CD4-positive, CD25-positive, alpha-beta regulatory T cell (primary cell): ENCODE measurements around the gene PAFAH1B2. TPM values are rescaled to one million over a fixed set of nuclear protein-coding genes. Genes with fewer than 3 reads are reported as not detected.

Source experiments
- ATAC-seq, 2 donors: fragments of 150-1000 bp; cut with Tn5 transposase; one replicate each; pipeline ENCODE4 v1.10.0; 2021; ENCODE audit warnings: low read depth in 2 of 2, moderate number of reproducible peaks in 2 of 2, moderate library complexity in 1 of 2
- DNase-seq, 3 donors: peaks; one replicate each; pipeline versions ENCODE4 v3.0.0 to v3.0.0-alpha.2; 2012 to 2022; ENCODE audit warnings: mixed read lengths in 1 of 3
- H3K27ac ChIP-seq: one replicate; pipeline ENCODE4 v1.7.0; 2013; ENCODE audit warnings: mild to moderate bottlenecking, low read length; ENCODE audit not compliant: insufficient read depth, poor library complexity, severe bottlenecking
- H3K27me3 ChIP-seq: one replicate; pipeline ENCODE4 v1.7.0; 2013; ENCODE audit warnings: low read length; ENCODE audit not compliant: control insufficient read depth, insufficient read depth
- H3K36me3 ChIP-seq: one replicate; pipeline ENCODE4 v1.7.0; 2013; ENCODE audit warnings: mild to moderate bottlenecking, low read length, moderate library complexity; ENCODE audit not compliant: control insufficient read depth, insufficient read depth
- H3K4me1 ChIP-seq: 2 replicates; pipeline ENCODE4 v1.7.0; 2013; ENCODE audit warnings: mild to moderate bottlenecking, low read length; ENCODE audit not compliant: insufficient read depth, control insufficient read depth, poor library complexity, severe bottlenecking
- H3K4me3 ChIP-seq: one replicate; pipeline ENCODE4 v1.7.0; 2013; ENCODE audit warnings: low read depth, mild to moderate bottlenecking, low read length, moderate library complexity
- H3K9me3 ChIP-seq, 2 experiments: 1 replicate in 1 of 2; 2 replicates in 1 of 2; pipeline ENCODE4 v1.7.0; 2013; ENCODE audit warnings: low read length in 2 of 2, mild to moderate bottlenecking in 1 of 2, moderate library complexity in 1 of 2; ENCODE audit not compliant: control insufficient read depth in 2 of 2
- H3K27ac Mint-ChIP-seq, 3 donors: one replicate each; pipeline ENCODE4 v1.8.0; 2020 to 2022; ENCODE audit warnings: mild to moderate bottlenecking in 3 of 3, mixed read lengths in 3 of 3, moderate library complexity in 2 of 3
- H3K27me3 Mint-ChIP-seq: one replicate; pipeline ENCODE4 v1.8.0; 2022; ENCODE audit warnings: mild to moderate bottlenecking, mixed read lengths
- H3K36me3 Mint-ChIP-seq: one replicate; pipeline ENCODE4 v1.8.0; 2020; ENCODE audit warnings: mixed read lengths
- H3K4me1 Mint-ChIP-seq, 4 donors: one replicate each; pipeline ENCODE4 v1.8.0; 2020 to 2022; ENCODE audit warnings: mixed read lengths in 4 of 4, mild to moderate bottlenecking in 1 of 4
- H3K4me3 Mint-ChIP-seq, 4 donors: one replicate each; pipeline ENCODE4 v1.8.0; 2020 to 2022; ENCODE audit warnings: mild to moderate bottlenecking in 4 of 4, mixed read lengths in 4 of 4, moderate library complexity in 3 of 4
- H3K9me3 Mint-ChIP-seq, 7 donors: one replicate each; pipeline ENCODE4 v1.8.0; 2020 to 2022; ENCODE audit warnings: mixed read lengths in 7 of 7, mild to moderate bottlenecking in 3 of 7, moderate library complexity in 2 of 7
- polyA plus RNA-seq, 4 donors: library from polyadenylated mRNA; unstranded; fragments of 300-500 nt; fragmentation: Illumina TruSeq; gene quantifications; one replicate each; pipeline ENCODE4 v1.2.3, GENCODE V29; 2021
- total RNA-seq: library from RNA; stranded (reverse); gene quantifications from one replicate; pipeline ENCODE4 v1.2.3, GENCODE V29; 2022

The PAFAH1B2 gene
- total and polyA plus RNA-seq, 5 donors from 2014 or later: 15.0 to 43.3 (median 18.1) TPM

DNA sequence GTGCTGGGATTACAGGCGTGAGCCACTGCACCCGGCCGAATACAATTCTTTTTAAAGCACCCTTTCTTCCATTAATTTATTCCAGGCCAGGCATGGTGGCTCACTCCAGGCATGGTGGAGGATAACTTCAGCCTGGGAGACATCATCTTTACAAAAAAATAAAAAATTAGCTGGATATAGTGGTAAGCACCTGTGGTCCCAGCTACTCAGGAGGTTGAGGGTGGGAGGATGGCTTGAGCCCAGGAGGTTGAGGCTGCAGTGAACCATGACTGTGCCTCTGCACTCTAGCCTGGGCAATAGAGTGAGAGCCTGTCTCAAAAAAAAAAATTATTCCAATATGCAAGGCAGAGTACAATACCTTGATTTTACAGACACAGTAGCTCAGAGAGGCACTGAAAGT, 66.5 kb downstream of the PAFAH1B2 start:
- no peak overlapping the region for H3K4me3 ChIP-seq
- ATAC-seq: no peak
- no peak overlapping the region for H3K27ac Mint-ChIP-seq

DNA sequence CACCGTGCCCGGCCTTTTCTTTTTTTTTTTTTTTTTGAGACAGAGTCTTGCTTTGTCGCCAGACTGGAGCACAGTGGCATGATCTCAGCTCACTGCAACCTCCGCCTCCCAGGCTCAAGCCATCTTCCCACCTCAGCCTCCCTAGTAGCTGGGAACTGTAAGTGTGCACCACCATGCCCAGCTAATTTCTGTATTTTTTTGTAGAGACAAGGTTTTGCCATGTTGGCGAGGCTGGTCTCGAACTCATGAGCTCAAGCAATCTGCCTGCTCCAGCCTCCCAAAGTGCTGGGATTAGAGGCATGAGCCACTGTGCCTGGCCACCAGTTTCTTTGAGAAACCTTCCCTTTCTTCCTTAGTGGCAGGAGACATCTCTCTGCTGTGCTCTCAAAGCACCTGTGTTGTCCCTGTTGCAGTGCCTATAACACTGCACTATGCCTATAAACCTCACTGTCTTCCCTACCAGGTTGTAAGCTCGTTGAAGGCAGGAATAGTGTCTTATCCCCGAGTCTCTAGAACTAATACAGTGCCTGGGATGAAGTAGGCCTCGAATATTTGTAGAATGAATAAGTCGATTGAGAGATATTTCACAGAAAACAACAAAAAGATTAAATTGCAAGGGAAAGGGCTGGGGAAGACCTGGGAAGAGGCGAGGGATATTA, 68.7 kb downstream of the PAFAH1B2 start:
- Mint-ChIP-seq H3K9me3 (no peaks in the 10 kb centered on the region), H3K4me3 (no peak overlapping the region), H3K27ac (no peak overlapping the region), H3K4me1 (peaks cover 0 to 21% (median 12%) of the 10 kb centered on the region in 4 donors), H3K36me3 (peaks cover 46% of the 10 kb centered on the region), H3K27me3 (no peaks in the 10 kb centered on the region)
- no peak overlapping the region for H3K4me3 ChIP-seq
- ATAC-seq (no peak), DNase-seq (no peak)
- no peak overlapping the region for H3K27ac ChIP-seq
- no peaks in the 10 kb centered on the region for H3K9me3 ChIP-seq
- H3K27me3 ChIP-seq: no peaks in the 10 kb centered on the region
- H3K4me1 ChIP-seq: no peaks in the 10 kb centered on the region
- peaks cover 70% of the 10 kb centered on the region for H3K36me3 ChIP-seq

More for the DNA sequence above, 66.5 kb downstream of the PAFAH1B2 start:
- peaks cover 49% of the 10 kb centered on the region for H3K36me3 ChIP-seq
- H3K27me3 ChIP-seq: no peaks in the 10 kb centered on the region
- H3K4me1 ChIP-seq: no peaks in the 10 kb centered on the region
- Mint-ChIP-seq H3K9me3 (no peaks in the 10 kb centered on the region), H3K4me1 (peaks cover 0 to 14% (median 12%) of the 10 kb centered on the region in 4 donors), H3K27me3 (no peaks in the 10 kb centered on the region), H3K36me3 (peaks cover 32% of the 10 kb centered on the region), H3K4me3 (peak overlapping the region in 1 of 4 donors; percentile 80)
- H3K27ac ChIP-seq: no peak overlapping the region
- H3K9me3 ChIP-seq: no peaks in the 10 kb centered on the region
- DNase-seq: no peak

- H3K4me3 ChIP-seq: no peak overlapping the region
- no peak for DNase-seq
- Mint-ChIP-seq H3K36me3 (peaks cover 49% of the 10 kb centered on the region), H3K27ac (peak overlapping the region in 2 of 3 donors; percentile 16 to 95), H3K27me3 (no peaks in the 10 kb centered on the region), H3K4me1 (peaks cover 0 to 24% (median 12%) of the 10 kb centered on the region in 4 donors), H3K4me3 (no peak overlapping the region), H3K9me3 (no peaks in the 10 kb centered on the region)
- ATAC-seq: no peak
- peaks cover 84% of the 10 kb centered on the region for H3K36me3 ChIP-seq
- H3K9me3 ChIP-seq: no peaks in the 10 kb centered on the region
- H3K4me1 ChIP-seq: no peaks in the 10 kb centered on the region
- H3K27ac ChIP-seq: no peak overlapping the region
- H3K27me3 ChIP-seq: no peaks in the 10 kb centered on the region
Measured at GRCh38 chr11:117214404-117215110, 70.5 kb downstream of the PAFAH1B2 start.

DNA sequence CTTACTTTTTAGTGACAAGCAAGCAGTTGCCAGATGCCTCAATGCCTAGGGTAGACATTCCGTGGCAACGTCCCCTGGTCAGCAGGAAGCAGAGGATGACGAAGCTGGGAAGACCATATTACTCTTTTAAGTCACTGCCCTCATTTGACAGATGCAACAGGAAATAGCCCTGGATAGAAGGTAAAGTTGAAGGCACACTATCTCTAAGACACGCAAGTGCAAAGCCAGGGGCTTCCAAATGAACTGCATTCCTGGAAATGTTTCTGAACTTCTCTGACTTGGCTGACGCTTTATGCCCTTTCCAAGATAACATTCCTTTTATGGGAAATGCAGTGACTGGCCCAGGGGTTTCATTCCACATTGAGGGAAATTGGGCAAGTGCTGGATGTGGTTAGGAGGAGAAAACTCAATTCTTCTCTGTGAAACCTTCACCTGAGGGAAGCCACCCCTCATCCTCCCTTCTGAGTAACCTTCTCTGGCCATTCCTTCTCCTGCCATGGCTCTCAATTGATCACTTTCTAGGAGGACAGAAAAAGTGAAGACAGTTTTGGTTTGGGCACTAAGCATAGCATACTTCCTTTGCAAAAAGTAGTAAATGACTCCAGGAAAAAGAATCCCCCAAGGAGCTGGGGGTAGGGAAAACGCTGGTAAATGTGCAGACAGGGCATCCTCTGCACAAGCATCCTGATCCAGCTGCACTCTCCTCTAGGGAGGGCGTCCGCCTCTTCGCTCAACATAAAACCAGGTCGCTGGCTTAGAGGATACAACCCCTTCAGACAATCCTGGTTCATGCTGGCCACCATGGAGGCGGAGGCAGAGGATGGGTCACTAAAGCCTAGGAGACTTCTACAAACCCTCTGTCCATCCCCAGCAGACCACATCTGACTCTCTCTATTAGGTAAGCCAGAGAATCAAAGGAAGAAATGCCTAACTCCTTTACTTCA, 73.3 kb downstream of the PAFAH1B2 start:
- Histone ChIP-seq H3K4me1 (no peaks in the 10 kb centered on the region), H3K4me3 (no peak overlapping the region), H3K27me3 (no peaks in the 10 kb centered on the region), H3K9me3 (no peaks in the 10 kb centered on the region), H3K36me3 (peaks cover 92% of the 10 kb centered on the region), H3K27ac (peak overlapping the region; percentile 18)
- Mint-ChIP-seq H3K4me1 (peaks cover 0 to 25% (median 8%) of the 10 kb centered on the region in 4 donors), H3K4me3 (no peak overlapping the region), H3K36me3 (peaks cover 49% of the 10 kb centered on the region), H3K27ac (peak overlapping the region in 2 of 3 donors; percentile 46 to 69), H3K9me3 (no peaks in the 10 kb centered on the region), H3K27me3 (no peaks in the 10 kb centered on the region)
- no peak for ATAC-seq
- DNase-seq: no peak

- H3K27ac Mint-ChIP-seq: peak overlapping the region in 2 of 3 donors; percentile 60 to 82
- H3K4me3 Mint-ChIP-seq: no peak overlapping the region
Measured at GRCh38 chr11:117218133-117218915, 74.2 kb downstream of the PAFAH1B2 start.

GRCh38 chr11:117219001-117219400, 74.9 kb downstream of the PAFAH1B2 start:
- no peaks in the 10 kb centered on the region for H3K9me3 Mint-ChIP-seq
- H3K27me3 Mint-ChIP-seq: no peaks in the 10 kb centered on the region
- H3K36me3 Mint-ChIP-seq: peaks cover 39% of the 10 kb centered on the region
- Histone ChIP-seq H3K4me1 (no peaks in the 10 kb centered on the region), H3K27me3 (no peaks in the 10 kb centered on the region), H3K9me3 (no peaks in the 10 kb centered on the region), H3K4me3 (no peak overlapping the region), H3K36me3 (peaks cover 94% of the 10 kb centered on the region), H3K27ac (no peak overlapping the region)
- no peak overlapping the region for H3K4me3 Mint-ChIP-seq
- ATAC-seq (no peak), DNase-seq (no peak)
- peaks cover 0 to 16% (median 7%) of the 10 kb centered on the region in 4 donors for H3K4me1 Mint-ChIP-seq
- H3K27ac Mint-ChIP-seq: peak overlapping the region in 2 of 3 donors; percentile 79 to 82

More at GRCh38 chr11:117218133-117218915, 74.2 kb downstream of the PAFAH1B2 start:
- DNase-seq (no peak), ATAC-seq (no peak)
- H3K27ac ChIP-seq: no peak overlapping the region
- peaks cover 92% of the 10 kb centered on the region for H3K36me3 ChIP-seq
- no peaks in the 10 kb centered on the region for H3K4me1 ChIP-seq
- no peaks in the 10 kb centered on the region for H3K27me3 ChIP-seq
- Mint-ChIP-seq H3K4me1 (peaks cover 0 to 20% (median 6%) of the 10 kb centered on the region in 4 donors), H3K27me3 (no peaks in the 10 kb centered on the region), H3K36me3 (peaks cover 43% of the 10 kb centered on the region), H3K9me3 (no peaks in the 10 kb centered on the region)
- H3K9me3 ChIP-seq: no peaks in the 10 kb centered on the region
- H3K4me3 ChIP-seq: no peak overlapping the region

GRCh38 chr11:117219455-117219854, 75.4 kb downstream of the PAFAH1B2 start:
- H3K9me3 ChIP-seq: no peaks in the 10 kb centered on the region
- Mint-ChIP-seq H3K27ac (peak overlapping the region in 1 of 3 donors; percentile 79), H3K4me1 (peaks cover 0 to 16% (median 6%) of the 10 kb centered on the region in 4 donors), H3K36me3 (peaks cover 35% of the 10 kb centered on the region), H3K9me3 (no peaks in the 10 kb centered on the region), H3K27me3 (no peaks in the 10 kb centered on the region), H3K4me3 (no peak overlapping the region)
- H3K27ac ChIP-seq: no peak overlapping the region
- DNase-seq: no peak
- H3K4me1 ChIP-seq: no peaks in the 10 kb centered on the region
- no peak overlapping the region for H3K4me3 ChIP-seq
- H3K36me3 ChIP-seq: peaks cover 94% of the 10 kb centered on the region
- ATAC-seq: no peak
- H3K27me3 ChIP-seq: no peaks in the 10 kb centered on the region
